Measurements from ENCODE around the gene RHO. TPM values are rescaled to one million over a fixed set of nuclear protein-coding genes. Genes with fewer than 3 reads are reported as not detected.
"Not testable (repeated sequence)": the region's sequence is repeated elsewhere in the genome, so short reads cannot be mapped to it uniquely, and the experiment has no call there.

Gene RHO
- total RNA-seq, 1 donor from 2014 or later, result not detected

DNA sequence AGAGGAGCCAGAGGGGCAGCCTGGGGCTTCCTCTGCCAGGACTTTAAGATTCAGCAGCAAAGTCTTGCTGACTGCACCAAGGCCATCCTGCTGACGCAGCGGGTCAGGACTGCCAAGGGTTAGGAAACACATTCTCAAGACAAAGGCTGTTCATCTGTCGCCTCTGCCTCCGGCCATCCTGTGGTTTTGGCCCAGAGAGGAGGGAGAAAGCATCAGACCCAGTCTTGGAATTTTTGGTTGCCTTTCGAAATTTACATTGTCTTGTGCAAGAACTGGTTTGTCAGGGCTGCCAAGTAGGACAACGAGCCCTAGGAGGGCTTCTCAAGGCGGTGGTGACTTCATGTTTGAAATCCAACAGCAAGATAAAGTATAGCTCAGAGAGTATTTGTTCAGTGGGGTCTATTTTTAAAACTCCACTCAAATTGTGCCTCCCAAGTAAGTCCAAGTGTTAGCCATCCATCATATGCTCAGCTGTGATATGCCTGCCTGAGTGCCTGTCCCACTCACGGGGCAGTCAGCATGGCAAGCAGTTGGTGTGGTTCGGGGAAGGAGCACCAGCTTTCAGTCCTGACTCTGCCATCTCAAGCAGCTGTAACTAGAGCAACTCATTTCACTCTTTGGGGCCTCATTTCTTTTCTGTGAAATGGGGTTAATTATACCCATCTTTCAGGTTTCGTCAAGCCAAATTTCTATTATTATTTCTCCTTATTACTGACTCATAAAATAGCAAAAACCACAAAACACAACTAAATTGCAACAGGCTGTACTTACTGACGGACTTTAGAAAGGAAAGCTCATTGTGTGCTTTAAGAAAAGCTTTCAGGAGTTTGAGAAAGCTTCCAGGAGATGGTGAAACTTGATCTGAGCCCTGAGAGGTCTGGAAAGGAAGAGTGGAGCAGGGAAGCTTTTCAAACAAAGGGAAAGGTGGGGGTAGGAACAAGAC lies 42.4 kb upstream of the RHO start:
- Histone ChIP-seq H3K27me3 (ENCODE audit: control insufficient read depth, insufficient read depth, low read length) (no peaks in the 10 kb centered on the region), H3K4me3 (ENCODE audit: low read depth, low read length) (no peak overlapping the region), H3K36me3 (ENCODE audit: control insufficient read depth, insufficient read depth, low read length) (no peaks in the 10 kb centered on the region)
- no peak for DNase-seq (ENCODE audit: low read depth)
- TF ChIP-seq CTCF (IDR thresholded peaks at IDR 0.05; ENCODE audit: insufficient read depth, low read length, poor library complexity, severe bottlenecking), result no peak

- Histone ChIP-seq H3K36me3 (ENCODE audit: control insufficient read depth, insufficient read depth, low read length) (no peaks in the 10 kb centered on the region), H3K27me3 (ENCODE audit: control insufficient read depth, insufficient read depth, low read length) (no peaks in the 10 kb centered on the region), H3K4me3 (ENCODE audit: low read depth, low read length) (no peak overlapping the region)
- DNase-seq (ENCODE audit: low read depth), result no peak
- no peak for TF ChIP-seq CTCF (IDR thresholded peaks at IDR 0.05; ENCODE audit: insufficient read depth, low read length, poor library complexity, severe bottlenecking)
Observed at GRCh38 chr3:129486664-129487035, 41.8 kb upstream of the RHO start.

DNA sequence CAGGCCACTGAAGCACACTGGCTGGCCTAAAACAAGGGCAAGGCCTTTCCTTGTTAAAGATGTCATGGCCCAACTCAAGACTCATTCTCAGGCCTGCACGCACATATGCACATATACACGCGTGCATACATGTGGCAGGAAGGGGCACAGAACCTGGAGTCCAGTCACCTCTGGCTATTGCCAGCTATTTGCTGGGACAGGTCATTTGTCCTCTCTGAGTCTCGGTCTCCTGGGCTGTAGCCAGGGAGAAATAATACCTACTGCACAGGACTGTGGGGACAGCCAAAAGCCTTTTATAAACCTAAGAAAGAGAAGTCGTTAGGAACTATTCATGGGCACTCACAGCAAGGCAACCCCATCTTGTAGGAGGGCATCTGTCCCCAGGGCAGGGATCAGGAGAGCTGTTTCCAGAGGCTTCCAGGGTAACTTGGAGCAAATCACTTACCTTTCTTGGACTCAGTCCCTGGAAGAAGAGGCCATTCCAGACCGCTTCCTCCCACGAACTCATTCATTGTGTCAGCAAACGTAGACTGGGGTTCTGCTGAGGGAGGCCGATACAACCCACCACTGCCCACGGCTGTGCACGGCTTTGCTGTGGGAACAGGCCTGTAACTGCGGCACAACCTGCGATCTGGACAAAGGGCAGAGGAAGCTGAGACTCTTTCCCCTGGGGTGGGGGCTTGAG lies 41.1 kb upstream of the RHO start:
- Histone ChIP-seq H3K27me3 (ENCODE audit: control insufficient read depth, insufficient read depth, low read length) (no peaks in the 10 kb centered on the region), H3K4me3 (ENCODE audit: low read depth, low read length) (no peak overlapping the region), H3K36me3 (ENCODE audit: control insufficient read depth, insufficient read depth, low read length) (no peaks in the 10 kb centered on the region)
- no peak for DNase-seq (ENCODE audit: low read depth)
- no peak for TF ChIP-seq CTCF (IDR thresholded peaks at IDR 0.05; ENCODE audit: insufficient read depth, low read length, poor library complexity, severe bottlenecking)

GRCh38 chr3:129487868-129488335 lies 40.5 kb upstream of the RHO start:
- H3K4me3 ChIP-seq (ENCODE audit: low read depth, low read length); H3K36me3 ChIP-seq (ENCODE audit: control insufficient read depth, insufficient read depth, low read length); H3K27me3 ChIP-seq (ENCODE audit: control insufficient read depth, insufficient read depth, low read length); DNase-seq (ENCODE audit: low read depth): not testable (repeated sequence)

GRCh38 chr3:129489258-129489657 lies 39.2 kb upstream of the RHO start:
- H3K27me3 ChIP-seq (ENCODE audit: control insufficient read depth, insufficient read depth, low read length); H3K36me3 ChIP-seq (ENCODE audit: control insufficient read depth, insufficient read depth, low read length); H3K4me3 ChIP-seq (ENCODE audit: low read depth, low read length); DNase-seq (ENCODE audit: low read depth): not testable (repeated sequence)

DNA sequence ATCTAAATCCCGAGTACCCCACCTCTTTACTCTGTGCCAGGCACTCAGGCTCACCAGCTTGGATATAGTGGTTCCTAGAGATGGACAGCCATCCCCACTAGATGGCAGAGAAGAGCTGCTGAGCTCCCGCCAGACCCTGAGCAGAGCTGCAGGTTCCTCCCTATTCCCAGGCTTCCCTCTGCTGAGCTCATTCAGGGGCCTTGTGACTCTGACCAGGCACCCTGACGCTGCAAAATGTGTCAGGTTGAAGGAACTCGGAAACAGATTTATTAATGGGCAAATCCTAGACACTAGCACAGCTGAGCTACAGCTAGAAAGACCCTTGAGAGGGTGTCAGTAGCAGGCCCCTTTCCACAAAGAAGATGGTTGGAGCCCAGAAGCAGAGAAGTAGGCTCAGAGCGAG lies 38.2 kb upstream of the RHO start:
- TF ChIP-seq CTCF (IDR thresholded peaks at IDR 0.05; ENCODE audit: insufficient read depth, low read length, poor library complexity, severe bottlenecking), result peak; percentile 92
- DNase-seq (ENCODE audit: low read depth), result peak; percentile 91
- Histone ChIP-seq H3K27me3 (ENCODE audit: control insufficient read depth, insufficient read depth, low read length) (no peaks in the 10 kb centered on the region), H3K4me3 (ENCODE audit: low read depth, low read length) (no peak overlapping the region), H3K36me3 (ENCODE audit: control insufficient read depth, insufficient read depth, low read length) (peaks cover 2% of the 10 kb centered on the region)

- not testable (repeated sequence) for DNase-seq (ENCODE audit: low read depth); H3K36me3 ChIP-seq (ENCODE audit: control insufficient read depth, insufficient read depth, low read length); H3K4me3 ChIP-seq (ENCODE audit: low read depth, low read length); H3K27me3 ChIP-seq (ENCODE audit: control insufficient read depth, insufficient read depth, low read length)
Observed at GRCh38 chr3:129491077-129491476, 37.4 kb upstream of the RHO start.

Measured in kidney epithelial cell (primary cell).